NB4 (cell line): ENCODE measurements around the gene HTT.

Source experiments
- POLR2A ChIP-seq: IDR thresholded peaks from 2 replicates; pipeline ENCODE4 v1.6.1; 2011; ENCODE audit warnings: mild to moderate bottlenecking; ENCODE audit not compliant: insufficient read length; ENCODE audit errors: extremely low read depth
- TF ChIP-seq, protein P1 (sequence below): IDR thresholded peaks from one replicate; pipeline ENCODE4 v1.5.1; 2012; ENCODE audit warnings: low read depth, low read length

DNA sequence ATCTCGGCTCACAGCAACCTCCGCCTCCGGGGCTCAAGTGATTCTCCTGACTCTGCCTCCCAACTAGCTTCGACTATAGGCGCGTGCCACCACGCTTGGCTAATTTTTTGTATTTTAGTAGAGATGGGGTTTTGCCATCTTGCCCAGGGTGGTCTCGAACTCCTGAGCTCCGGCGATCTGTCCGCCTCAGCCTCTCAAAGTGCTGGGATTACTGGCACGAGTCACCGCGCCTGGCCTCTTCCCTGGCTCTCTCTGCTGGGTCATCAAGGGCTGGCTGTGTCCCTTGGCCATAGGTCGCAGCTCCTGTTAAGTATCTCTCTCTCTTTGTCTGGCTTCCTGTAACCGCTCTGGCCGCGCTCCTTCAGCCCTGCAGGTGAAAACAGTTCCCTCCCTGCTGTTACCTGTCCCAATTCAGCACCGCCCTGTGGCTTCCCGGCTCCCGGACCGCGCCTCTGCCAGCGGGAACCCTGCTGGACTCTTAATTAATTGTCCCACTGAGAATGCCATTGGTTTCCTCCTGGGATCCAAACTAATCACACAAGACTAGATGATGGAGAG, 217.0 kb downstream of the HTT start:
- no peak for TF ChIP-seq POLR2A
- TF ChIP-seq, protein P1, sequence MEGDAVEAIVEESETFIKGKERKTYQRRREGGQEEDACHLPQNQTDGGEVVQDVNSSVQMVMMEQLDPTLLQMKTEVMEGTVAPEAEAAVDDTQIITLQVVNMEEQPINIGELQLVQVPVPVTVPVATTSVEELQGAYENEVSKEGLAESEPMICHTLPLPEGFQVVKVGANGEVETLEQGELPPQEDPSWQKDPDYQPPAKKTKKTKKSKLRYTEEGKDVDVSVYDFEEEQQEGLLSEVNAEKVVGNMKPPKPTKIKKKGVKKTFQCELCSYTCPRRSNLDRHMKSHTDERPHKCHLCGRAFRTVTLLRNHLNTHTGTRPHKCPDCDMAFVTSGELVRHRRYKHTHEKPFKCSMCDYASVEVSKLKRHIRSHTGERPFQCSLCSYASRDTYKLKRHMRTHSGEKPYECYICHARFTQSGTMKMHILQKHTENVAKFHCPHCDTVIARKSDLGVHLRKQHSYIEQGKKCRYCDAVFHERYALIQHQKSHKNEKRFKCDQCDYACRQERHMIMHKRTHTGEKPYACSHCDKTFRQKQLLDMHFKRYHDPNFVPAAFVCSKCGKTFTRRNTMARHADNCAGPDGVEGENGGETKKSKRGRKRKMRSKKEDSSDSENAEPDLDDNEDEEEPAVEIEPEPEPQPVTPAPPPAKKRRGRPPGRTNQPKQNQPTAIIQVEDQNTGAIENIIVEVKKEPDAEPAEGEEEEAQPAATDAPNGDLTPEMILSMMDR: no peak
